ENCODE results near the gene RRAGD.

The RRAGD gene

DNA sequence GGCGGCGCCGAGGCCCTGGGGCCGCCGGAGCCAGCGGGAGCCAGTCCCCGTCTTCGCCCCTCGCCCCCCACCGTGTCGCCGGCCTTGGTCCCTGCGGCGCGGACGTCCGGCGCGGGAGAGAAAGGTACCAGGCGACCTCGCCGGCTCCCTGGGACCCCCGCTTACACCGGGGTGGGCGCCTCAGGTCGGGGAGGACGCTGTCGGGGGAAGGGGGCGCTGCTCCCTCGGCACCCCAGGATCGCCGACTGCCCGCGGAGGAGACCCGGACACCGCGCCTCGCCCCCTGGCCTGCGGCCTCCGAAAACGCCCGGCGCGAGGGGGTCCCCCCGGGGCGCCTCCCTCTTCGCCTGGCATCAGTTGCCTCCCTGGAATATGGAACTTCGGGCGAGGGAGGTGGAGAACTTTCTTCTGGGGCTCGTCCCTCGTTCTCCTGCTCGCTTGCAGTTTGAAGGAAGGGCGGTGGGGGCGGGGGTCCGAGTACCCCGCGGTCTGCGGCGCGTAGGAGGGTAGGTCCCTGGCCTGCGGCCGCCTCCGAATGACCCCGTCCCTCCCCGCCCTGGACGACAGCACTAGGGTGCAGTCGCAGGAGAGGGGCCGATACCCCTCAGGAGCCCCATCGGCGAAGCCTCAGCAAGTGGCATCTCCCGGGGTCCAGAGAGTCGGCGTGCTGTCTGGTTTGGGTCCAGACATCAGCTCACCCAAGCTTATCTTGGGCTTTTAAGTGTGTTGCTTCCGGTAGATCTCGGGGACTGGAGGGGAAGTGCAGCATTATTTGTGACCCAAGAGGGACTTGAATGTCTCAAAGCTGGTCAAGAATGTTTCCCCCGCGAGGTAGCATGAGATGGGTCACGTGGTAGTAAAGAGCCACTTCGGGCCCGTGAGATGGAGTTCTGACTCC is 21.4 kb upstream of the RRAGD start:
- no peak for FAIRE-seq

DNA sequence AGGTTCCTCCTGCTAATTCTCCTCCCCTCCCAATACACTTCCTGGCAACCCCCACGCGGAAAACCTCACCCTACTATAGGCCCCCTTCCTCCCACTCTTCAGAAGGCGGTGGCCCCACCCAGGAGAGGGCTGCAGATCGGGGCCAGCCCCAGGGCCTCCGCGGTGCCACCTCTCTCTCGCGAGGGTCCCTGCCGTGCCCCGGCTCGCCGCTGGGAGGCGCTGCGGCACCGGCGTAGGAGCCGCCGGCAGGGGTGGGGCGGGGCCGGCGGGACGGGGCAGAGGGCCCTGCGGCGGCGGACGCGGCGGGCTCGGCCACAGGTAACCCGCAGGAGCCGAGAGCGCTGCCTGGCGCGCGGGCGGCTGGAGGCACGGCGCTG is 20.8 kb upstream of the RRAGD start, which contains the start of gene ANKRD6:
Gene ANKRD6, plus strand, starts transcription at position 278 of the 377 bp plus-strand sequence. CDS start 133,825 bp downstream, outside the sequence.
- FAIRE-seq = no peak
- DNase-seq (ENCODE audit: insufficient read length, low spot score) = peak; percentile 64
- TF ChIP-seq, protein P1, sequence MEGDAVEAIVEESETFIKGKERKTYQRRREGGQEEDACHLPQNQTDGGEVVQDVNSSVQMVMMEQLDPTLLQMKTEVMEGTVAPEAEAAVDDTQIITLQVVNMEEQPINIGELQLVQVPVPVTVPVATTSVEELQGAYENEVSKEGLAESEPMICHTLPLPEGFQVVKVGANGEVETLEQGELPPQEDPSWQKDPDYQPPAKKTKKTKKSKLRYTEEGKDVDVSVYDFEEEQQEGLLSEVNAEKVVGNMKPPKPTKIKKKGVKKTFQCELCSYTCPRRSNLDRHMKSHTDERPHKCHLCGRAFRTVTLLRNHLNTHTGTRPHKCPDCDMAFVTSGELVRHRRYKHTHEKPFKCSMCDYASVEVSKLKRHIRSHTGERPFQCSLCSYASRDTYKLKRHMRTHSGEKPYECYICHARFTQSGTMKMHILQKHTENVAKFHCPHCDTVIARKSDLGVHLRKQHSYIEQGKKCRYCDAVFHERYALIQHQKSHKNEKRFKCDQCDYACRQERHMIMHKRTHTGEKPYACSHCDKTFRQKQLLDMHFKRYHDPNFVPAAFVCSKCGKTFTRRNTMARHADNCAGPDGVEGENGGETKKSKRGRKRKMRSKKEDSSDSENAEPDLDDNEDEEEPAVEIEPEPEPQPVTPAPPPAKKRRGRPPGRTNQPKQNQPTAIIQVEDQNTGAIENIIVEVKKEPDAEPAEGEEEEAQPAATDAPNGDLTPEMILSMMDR (IDR thresholded peaks at IDR 0.05; ENCODE audit: insufficient read depth, missing control alignments) = peak; percentile 79

More for the DNA sequence above, 21.4 kb upstream of the RRAGD start:
- no peak for DNase-seq (ENCODE audit: insufficient read length, low spot score)
- TF ChIP-seq, protein P1 (IDR thresholded peaks at IDR 0.05; ENCODE audit: insufficient read depth, missing control alignments) = no peak

DNA sequence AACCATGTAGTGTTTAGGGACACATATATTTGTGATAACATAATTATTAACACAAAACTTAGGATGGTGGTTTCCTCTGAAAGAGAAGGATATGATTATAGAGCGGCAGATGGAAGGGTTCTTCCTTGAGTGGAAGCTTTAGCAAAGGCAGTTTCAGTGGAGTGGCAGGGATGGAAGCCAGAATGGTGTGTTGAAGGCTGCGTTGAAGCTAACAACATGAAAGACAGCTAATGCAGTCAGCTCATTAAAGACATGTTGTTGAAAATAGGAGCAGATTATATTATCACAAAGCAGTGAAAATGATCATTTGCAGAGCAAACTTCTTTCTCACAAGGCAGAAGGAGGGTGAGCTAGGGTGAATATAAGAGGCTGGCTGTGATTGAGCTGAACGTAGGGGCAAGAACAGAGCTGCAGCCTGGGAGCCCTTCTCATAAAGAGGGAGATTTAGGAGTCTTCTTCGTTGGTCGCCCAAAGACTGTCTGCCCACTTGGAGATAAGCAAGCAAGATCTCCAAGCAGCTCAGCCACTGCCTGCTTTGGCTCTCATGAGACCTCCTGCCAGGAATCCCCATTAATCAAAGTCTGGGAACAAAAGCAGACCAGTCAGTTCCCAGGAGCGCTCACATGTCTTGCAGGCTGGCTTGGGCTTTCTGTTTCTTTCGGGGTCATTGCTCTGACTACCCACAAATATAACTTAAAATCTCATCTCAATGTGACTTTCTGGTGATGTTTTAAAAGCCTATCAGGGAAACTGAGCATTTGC is 18.3 kb upstream of the RRAGD start:
- FAIRE-seq (no peak), DNase-seq (ENCODE audit: insufficient read length, low spot score) (no peak)
- TF ChIP-seq, protein P1 (IDR thresholded peaks at IDR 0.05; ENCODE audit: insufficient read depth, missing control alignments) = no peak

DNA sequence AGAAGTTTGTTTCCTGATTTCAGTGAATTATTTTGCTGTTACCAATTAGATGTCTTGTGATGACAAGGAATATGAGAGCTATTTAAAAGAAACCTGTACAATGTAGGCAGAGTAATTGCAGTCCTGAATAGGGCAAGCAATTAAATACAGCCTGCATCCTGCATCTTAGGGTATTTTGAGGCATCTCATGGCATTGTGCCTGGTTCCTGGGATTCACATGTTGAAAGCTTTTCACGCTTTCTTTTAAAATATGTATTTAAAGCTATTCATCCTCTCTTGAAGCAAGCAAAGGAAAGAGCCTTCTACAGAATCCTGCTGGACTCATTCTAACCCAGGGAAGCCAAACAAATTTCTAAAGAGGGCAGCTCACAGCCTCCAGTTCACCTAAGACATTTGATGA is 4.7 kb upstream of the RRAGD start:
- TF ChIP-seq, protein P1 (IDR thresholded peaks at IDR 0.05; ENCODE audit: insufficient read depth, missing control alignments) = no peak
- no peak for DNase-seq (ENCODE audit: insufficient read length, low spot score)
- no peak for FAIRE-seq

DNA sequence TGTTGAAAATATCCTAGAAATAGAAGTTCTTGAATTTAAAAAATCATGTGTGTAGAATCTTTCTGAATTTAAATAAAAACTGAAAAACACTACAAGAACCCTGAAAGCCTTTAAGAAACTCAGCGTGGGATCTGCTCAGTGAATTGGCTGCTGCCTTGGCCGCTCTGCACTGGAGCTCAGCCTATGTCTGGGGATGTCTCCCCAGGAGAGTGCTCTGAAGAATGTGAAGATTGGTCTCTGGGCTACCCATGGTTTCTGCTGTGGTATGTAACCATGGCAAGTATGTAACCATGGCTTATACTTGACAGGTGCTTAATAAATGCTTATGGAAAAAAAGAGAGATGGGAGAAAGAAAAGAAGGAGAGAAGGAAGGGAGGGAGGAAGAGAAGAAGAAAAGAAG is 3.1 kb upstream of the RRAGD start:
- DNase-seq (ENCODE audit: insufficient read length, low spot score) (no peak), FAIRE-seq (no peak)
- TF ChIP-seq, protein P1 (IDR thresholded peaks at IDR 0.05; ENCODE audit: insufficient read depth, missing control alignments) = no peak

DNA sequence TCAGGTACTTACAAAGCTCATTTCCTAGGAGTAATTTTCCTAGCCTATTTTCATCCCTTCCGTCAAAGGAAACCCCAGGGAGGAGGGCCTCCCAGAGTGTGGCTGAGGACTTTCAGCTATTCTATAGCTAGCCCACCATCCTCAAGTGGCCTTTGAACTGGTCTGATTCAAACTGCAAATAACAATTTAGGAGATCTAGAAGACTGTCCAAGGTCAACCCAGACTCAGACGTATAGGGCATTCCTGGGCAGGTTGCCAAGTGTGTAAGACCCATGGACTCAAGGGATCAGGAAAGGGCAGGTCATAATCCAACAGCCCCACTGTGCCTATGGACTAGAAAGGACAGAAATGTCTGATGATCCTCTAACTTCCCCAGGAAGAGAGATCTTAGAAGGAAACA is 2.1 kb upstream of the RRAGD start:
- TF ChIP-seq, protein P1 (IDR thresholded peaks at IDR 0.05; ENCODE audit: insufficient read depth, missing control alignments) = no peak
- DNase-seq (ENCODE audit: insufficient read length, low spot score) (no peak), FAIRE-seq (no peak)
